Vagina (tissue), 2 donors: ENCODE data around the gene FXN.

Experiments used
- CTCF ChIP-seq, 3 experiments: fragments of 450-650 bp in 2 of 3; fragments of 200-600 bp in 1 of 3; sonication (generic) in 1 of 3; IDR thresholded peaks; one replicate each; pipeline ENCODE4 v1.5.1; 2017 to 2019; ENCODE audit warnings: antibody characterized with exemption in 3 of 3, mild to moderate bottlenecking in 2 of 3, moderate library complexity in 2 of 3
- POLR2A ChIP-seq, 2 donors: fragments of 450-650 bp; IDR thresholded peaks; one replicate each; pipeline ENCODE4 v1.6.1; 2017; ENCODE audit warnings: antibody characterized with exemption in 2 of 2, mild to moderate bottlenecking in 2 of 2, moderate library complexity in 2 of 2

GRCh38 chr9:69065660-69066059 lies 30.1 kb downstream of the FXN start:
- TF ChIP-seq CTCF (IDR thresholded peaks at IDR 0.05), result no peak
- TF ChIP-seq POLR2A (IDR thresholded peaks at IDR 0.05), result no peak
